GM12878 (cell line): ENCODE measurements around the gene SLC13A3.

ENCODE experiments used
- CEBPB ChIP-seq, 2 experiments: fragments of 150-350 bp in 1 of 2; IDR thresholded peaks; 2 replicates each; pipeline ENCODE4 v1.6.1; 2012 to 2014; ENCODE audit warnings: low read depth in 2 of 2, low read length in 2 of 2, borderline replicate concordance in 1 of 2, inconsistent platforms in 1 of 2
- CTCF ChIP-seq, 3 experiments: IDR thresholded peaks in 2 of 3; conservative IDR thresholded peaks in 1 of 3; 2 replicates each; pipeline ENCODE4 v1.5.1; 2011; ENCODE audit warnings: low read depth in 3 of 3, low read length in 3 of 3, mild to moderate bottlenecking in 3 of 3, control low read depth in 2 of 3, moderate library complexity in 2 of 3, inconsistent platforms in 1 of 3, mixed read lengths in 1 of 3; ENCODE audit not compliant: control insufficient read depth in 2 of 3, insufficient read depth in 1 of 3; ENCODE audit errors: extremely low read depth in 1 of 3
- MAX ChIP-seq: IDR thresholded peaks from 2 replicates; pipeline ENCODE4 v1.6.1; 2012; ENCODE audit warnings: low read depth, low read length, improper control_type of control experiment
- MYC ChIP-seq: IDR thresholded peaks from 2 replicates; pipeline ENCODE4 v1.6.1; 2011; ENCODE audit warnings: mild to moderate bottlenecking, low read length, moderate library complexity, inconsistent platforms; ENCODE audit not compliant: insufficient read depth, insufficient replicate concordance, insufficient read length, severe bottlenecking
- REST ChIP-seq: IDR thresholded peaks from 2 replicates; pipeline ENCODE4 v1.6.1; 2012; ENCODE audit warnings: mild to moderate bottlenecking, low read depth, low read length
- RFX5 ChIP-seq: IDR thresholded peaks from 2 replicates; pipeline ENCODE4 v1.6.1; 2011; ENCODE audit warnings: low read depth, low read length, improper control_type of control experiment
- YY1 ChIP-seq: IDR thresholded peaks from 2 replicates; pipeline ENCODE4 v1.6.1; 2011; ENCODE audit warnings: low read depth, mild to moderate bottlenecking, low read length
- ZBTB33 ChIP-seq: fragments of 450-650 bp; IDR thresholded peaks from 2 replicates; pipeline ENCODE4 v1.6.1; 2017; ENCODE audit warnings: mild to moderate bottlenecking
- TF ChIP-seq, protein P1 (sequence below): IDR thresholded peaks from 2 replicates; pipeline ENCODE4 v1.6.1; 2011; ENCODE audit warnings: low read depth, mild to moderate bottlenecking, low read length, moderate library complexity, borderline replicate concordance; ENCODE audit errors: extremely low read depth

DNA sequence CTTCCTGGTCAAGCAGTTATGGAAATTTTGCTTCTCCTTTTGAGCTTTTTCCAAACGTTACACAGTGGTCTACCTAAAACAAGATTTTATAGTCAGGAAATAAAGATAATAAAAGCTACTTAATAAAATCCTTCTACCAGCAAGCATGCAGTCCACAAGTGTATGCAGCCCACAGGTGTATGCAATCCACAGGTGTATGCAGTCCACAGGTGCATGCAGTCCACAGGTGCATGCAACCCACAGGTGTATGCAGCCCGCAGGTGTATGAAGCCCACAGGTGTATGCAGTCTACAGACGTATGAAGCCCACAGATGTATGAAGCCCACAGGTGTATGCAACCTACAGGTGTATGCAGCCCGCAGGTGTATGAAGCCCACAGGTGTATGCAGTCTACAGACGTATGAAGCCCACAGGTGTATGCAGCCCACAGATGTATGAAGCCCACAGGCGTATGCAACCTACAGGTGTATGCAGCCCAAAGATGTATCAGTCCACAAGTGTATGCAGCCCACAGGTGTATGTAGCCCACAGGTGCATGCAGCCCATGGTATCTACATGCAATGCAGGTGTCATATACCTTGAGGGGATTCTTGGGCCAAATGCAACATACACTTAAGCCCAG, 74.4 kb downstream of the SLC13A3 start:
- TF ChIP-seq MYC (no peak), CTCF (IDR thresholded peaks at IDR 0.05 in 2 of 3, conservative IDR thresholded peaks at IDR 0.05 in 1 of 3; ENCODE audit: control insufficient read depth in 2 of 3, extremely low read depth in 1 of 3, insufficient read depth in 1 of 3, low read depth in 3 of 3, low read length in 3 of 3) (no peak), RFX5 (no peak), ZBTB33 (no peak), CEBPB (IDR thresholded peaks at IDR 0.05; ENCODE audit: borderline replicate concordance in 1 of 2, low read depth in 2 of 2, low read length in 2 of 2) (no peak), YY1 (no peak), MAX (no peak), REST (no peak)
- TF ChIP-seq, protein P1, sequence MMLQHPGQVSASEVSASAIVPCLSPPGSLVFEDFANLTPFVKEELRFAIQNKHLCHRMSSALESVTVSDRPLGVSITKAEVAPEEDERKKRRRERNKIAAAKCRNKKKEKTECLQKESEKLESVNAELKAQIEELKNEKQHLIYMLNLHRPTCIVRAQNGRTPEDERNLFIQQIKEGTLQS, result no peak
